Vagina (tissue), 2 donors: ENCODE measurements around the gene BGN.

ENCODE experiments used
- CTCF ChIP-seq, 3 experiments: fragments of 450-650 bp in 2 of 3; fragments of 200-600 bp in 1 of 3; sonication (generic) in 1 of 3; IDR thresholded peaks; one replicate each; pipeline ENCODE4 v1.5.1; 2017 to 2019; ENCODE audit warnings: antibody characterized with exemption in 3 of 3, mild to moderate bottlenecking in 2 of 3, moderate library complexity in 2 of 3
- POLR2AphosphoS5 ChIP-seq, 2 donors: sonication (generic); formaldehyde crosslinking; IDR thresholded peaks; one replicate each; pipeline ENCODE4 v1.9.0; 2017; ENCODE audit warnings: antibody characterized with exemption in 2 of 2, mild to moderate bottlenecking in 2 of 2, low read depth in 1 of 2; ENCODE audit not compliant: insufficient read depth in 1 of 2

GRCh38 chrX:153446950-153447580 lies 47.7 kb upstream of the BGN start:
- no peak for TF ChIP-seq POLR2AphosphoS5 (IDR thresholded peaks at IDR 0.05; ENCODE audit: insufficient read depth in 1 of 2, low read depth in 1 of 2)
- TF ChIP-seq CTCF (IDR thresholded peaks at IDR 0.05), result no peak
